ENCODE data around the gene SCGB1A1. TPM values are rescaled to one million over a fixed set of nuclear protein-coding genes. Genes with fewer than 3 reads are reported as not detected.

The SCGB1A1 gene
- total and polyA plus RNA-seq, 2 donors, result 1.5 to 27.2 TPM

DNA sequence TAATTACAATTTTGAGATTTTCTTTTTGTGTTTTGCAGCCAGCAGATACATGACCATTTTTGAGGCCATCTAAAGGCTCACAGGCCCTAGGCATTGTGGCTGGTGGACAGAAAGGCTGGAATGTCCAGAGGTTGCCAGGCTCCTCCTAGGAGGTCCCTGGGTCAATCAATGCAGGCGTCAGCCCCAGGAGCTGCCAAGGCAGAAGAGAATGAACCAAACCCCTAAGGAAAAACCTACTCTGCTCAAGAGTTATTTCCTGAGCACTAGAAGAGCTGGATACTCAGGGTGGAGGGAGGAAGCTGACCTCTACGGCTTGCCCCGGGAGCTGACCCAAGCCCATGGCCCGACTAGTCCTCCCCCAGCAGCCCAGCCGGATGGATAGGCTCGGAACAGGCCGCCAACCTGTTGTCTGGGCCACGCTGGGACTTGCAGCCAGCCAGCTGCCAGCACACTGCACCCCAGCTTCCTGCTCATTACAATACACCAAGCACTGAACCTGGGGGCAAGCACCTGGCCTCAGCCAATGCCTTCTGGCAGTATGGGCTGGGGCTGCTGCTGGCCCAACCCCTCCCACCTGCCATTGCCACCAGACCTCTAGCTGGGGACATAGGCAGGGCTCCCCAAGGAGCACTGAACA lies 5.7 kb upstream of the SCGB1A1 start:
- Histone ChIP-seq H3K4me3 (ENCODE audit: low read length in 2 of 2) (no peak overlapping the region), H3K36me3 (ENCODE audit: control insufficient read depth in 2 of 2, insufficient read depth in 2 of 2, low read length in 1 of 2) (no peaks in the 10 kb centered on the region), H3K27me3 (ENCODE audit: control insufficient read depth in 2 of 2, insufficient read depth in 1 of 2, low read length in 1 of 2) (no peaks in the 10 kb centered on the region), H3K27ac (ENCODE audit: low read depth in 1 of 2, low read length in 1 of 2) (no peak overlapping the region), H3K9me3 (ENCODE audit: control insufficient read depth in 2 of 2, insufficient read depth in 1 of 2, low read length in 1 of 2) (no peaks in the 10 kb centered on the region), H3K4me1 (ENCODE audit: control insufficient read depth in 2 of 2, insufficient read depth in 2 of 2, low read length in 2 of 2) (peaks cover 0 to 7% of the 10 kb centered on the region in 2 donors)
- no peak for DNase-seq (ENCODE audit: low read depth in 6 of 9, low spot score in 9 of 9)
- 75% methylated on average over 8 of the region's 8 CpGs for WGBS

GRCh38 chr11:62416596-62416995 lies 2.2 kb upstream of the SCGB1A1 start:
- Histone ChIP-seq H3K27me3 (ENCODE audit: control insufficient read depth in 2 of 2, insufficient read depth in 1 of 2, low read length in 1 of 2) (no peaks in the 10 kb centered on the region), H3K9me3 (ENCODE audit: control insufficient read depth in 2 of 2, insufficient read depth in 1 of 2, low read length in 1 of 2) (no peaks in the 10 kb centered on the region), H3K4me1 (ENCODE audit: control insufficient read depth in 2 of 2, insufficient read depth in 2 of 2, low read length in 2 of 2) (peaks cover 0 to 7% of the 10 kb centered on the region in 2 donors), H3K27ac (ENCODE audit: low read depth in 1 of 2, low read length in 1 of 2) (no peak overlapping the region), H3K36me3 (ENCODE audit: control insufficient read depth in 2 of 2, insufficient read depth in 2 of 2, low read length in 1 of 2) (no peaks in the 10 kb centered on the region), H3K4me3 (ENCODE audit: low read length in 2 of 2) (no peak overlapping the region)
- WGBS, result 96% methylated on average over 12 of the region's 12 CpGs
- DNase-seq (ENCODE audit: low read depth in 6 of 9, low spot score in 9 of 9), result no peak

GRCh38 chr11:62418136-62418535 lies 697 bp upstream of the SCGB1A1 start:
- 96% methylated on average over 5 of the region's 5 CpGs for WGBS
- Histone ChIP-seq H3K27me3 (ENCODE audit: control insufficient read depth in 2 of 2, insufficient read depth in 1 of 2, low read length in 1 of 2) (no peaks in the 10 kb centered on the region), H3K4me1 (ENCODE audit: control insufficient read depth in 2 of 2, insufficient read depth in 2 of 2, low read length in 2 of 2) (peaks cover 0 to 5% of the 10 kb centered on the region in 2 donors), H3K9me3 (ENCODE audit: control insufficient read depth in 2 of 2, insufficient read depth in 1 of 2, low read length in 1 of 2) (no peaks in the 10 kb centered on the region), H3K36me3 (ENCODE audit: control insufficient read depth in 2 of 2, insufficient read depth in 2 of 2, low read length in 1 of 2) (no peaks in the 10 kb centered on the region), H3K4me3 (ENCODE audit: low read length in 2 of 2) (no peak overlapping the region), H3K27ac (ENCODE audit: low read depth in 1 of 2, low read length in 1 of 2) (no peak overlapping the region)
- DNase-seq (ENCODE audit: low read depth in 6 of 9, low spot score in 9 of 9), result no peak

DNA sequence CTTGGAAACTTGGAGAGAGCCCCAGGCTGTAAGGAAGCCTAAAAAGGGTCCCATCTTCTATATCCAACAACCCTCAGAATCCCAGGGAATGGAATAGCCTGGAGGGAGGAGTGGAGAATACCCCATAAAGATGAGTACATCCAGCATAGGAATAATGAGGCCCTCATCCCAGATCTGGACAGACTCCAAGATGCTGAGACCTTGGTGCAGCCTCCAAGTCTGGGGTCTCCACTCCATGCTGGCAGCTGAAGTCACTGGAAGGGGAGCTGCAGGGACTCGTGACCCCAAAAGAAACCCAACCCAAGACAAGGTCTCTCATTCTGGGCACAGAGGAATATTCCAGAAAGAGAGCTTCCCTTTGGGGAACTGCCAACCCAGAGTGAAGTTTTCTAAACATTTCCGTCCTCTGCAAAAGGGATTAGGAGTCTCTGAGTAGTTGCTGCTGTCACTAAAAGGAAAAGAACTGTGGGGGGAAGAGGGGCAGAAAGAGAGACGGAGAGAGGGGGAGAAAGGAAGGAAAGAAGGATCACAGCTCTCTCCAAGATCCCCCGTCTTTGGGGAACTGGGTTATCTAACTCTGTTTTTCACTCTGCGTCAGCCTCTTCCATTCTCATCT lies 589 bp downstream of the SCGB1A1 start:
- WGBS, result 77% methylated on average over 5 of the region's 5 CpGs
- Histone ChIP-seq H3K9me3 (ENCODE audit: control insufficient read depth in 2 of 2, insufficient read depth in 1 of 2, low read length in 1 of 2) (no peaks in the 10 kb centered on the region), H3K4me3 (ENCODE audit: low read length in 2 of 2) (no peak overlapping the region), H3K36me3 (ENCODE audit: control insufficient read depth in 2 of 2, insufficient read depth in 2 of 2, low read length in 1 of 2) (no peaks in the 10 kb centered on the region), H3K4me1 (ENCODE audit: control insufficient read depth in 2 of 2, insufficient read depth in 2 of 2, low read length in 2 of 2) (no peaks in the 10 kb centered on the region), H3K27me3 (ENCODE audit: control insufficient read depth in 2 of 2, insufficient read depth in 1 of 2, low read length in 1 of 2) (peaks cover 0 to 5% of the 10 kb centered on the region in 2 donors), H3K27ac (ENCODE audit: low read depth in 1 of 2, low read length in 1 of 2) (no peak overlapping the region)
- DNase-seq (ENCODE audit: low read depth in 6 of 9, low spot score in 9 of 9), result no peak

- H3K4me1 ChIP-seq (ENCODE audit: control insufficient read depth in 2 of 2, insufficient read depth in 2 of 2, low read length in 2 of 2), result no peaks in the 10 kb centered on the region
- no peak for DNase-seq (ENCODE audit: low read depth in 6 of 9, low spot score in 9 of 9)
- H3K36me3 ChIP-seq (ENCODE audit: control insufficient read depth in 2 of 2, insufficient read depth in 2 of 2, low read length in 1 of 2), result no peaks in the 10 kb centered on the region
- no peak overlapping the region for H3K27ac ChIP-seq (ENCODE audit: low read depth in 1 of 2, low read length in 1 of 2)
- H3K27me3 ChIP-seq (ENCODE audit: control insufficient read depth in 2 of 2, insufficient read depth in 1 of 2, low read length in 1 of 2), result peaks cover 0 to 9% of the 10 kb centered on the region in 2 donors
- WGBS, result 93% methylated on average over 1 of the region's 1 CpG
- H3K4me3 ChIP-seq (ENCODE audit: low read length in 2 of 2), result no peak overlapping the region
- H3K9me3 ChIP-seq (ENCODE audit: control insufficient read depth in 2 of 2, insufficient read depth in 1 of 2, low read length in 1 of 2), result no peaks in the 10 kb centered on the region
These were observed 1.1 kb downstream of the SCGB1A1 start for GRCh38 chr11:62419943-62420342.

- no peaks in the 10 kb centered on the region for H3K36me3 ChIP-seq (ENCODE audit: control insufficient read depth in 2 of 2, insufficient read depth in 2 of 2, low read length in 1 of 2)
- no peak overlapping the region for H3K4me3 ChIP-seq (ENCODE audit: low read length in 2 of 2)
- H3K27ac ChIP-seq (ENCODE audit: low read depth in 1 of 2, low read length in 1 of 2), result no peak overlapping the region
- H3K27me3 ChIP-seq (ENCODE audit: control insufficient read depth in 2 of 2, insufficient read depth in 1 of 2, low read length in 1 of 2), result peaks cover 0 to 9% of the 10 kb centered on the region in 2 donors
- no peak for DNase-seq (ENCODE audit: low read depth in 6 of 9, low spot score in 9 of 9)
- no peaks in the 10 kb centered on the region for H3K4me1 ChIP-seq (ENCODE audit: control insufficient read depth in 2 of 2, insufficient read depth in 2 of 2, low read length in 2 of 2)
- over 99% methylated on average over 3 of the region's 3 CpGs for WGBS
- no peaks in the 10 kb centered on the region for H3K9me3 ChIP-seq (ENCODE audit: control insufficient read depth in 2 of 2, insufficient read depth in 1 of 2, low read length in 1 of 2)
These were observed 2.0 kb downstream of the SCGB1A1 start for GRCh38 chr11:62420882-62421281.

- no peak overlapping the region for H3K27ac ChIP-seq (ENCODE audit: low read depth in 1 of 2, low read length in 1 of 2)
- peaks cover 0 to 9% of the 10 kb centered on the region in 2 donors for H3K27me3 ChIP-seq (ENCODE audit: control insufficient read depth in 2 of 2, insufficient read depth in 1 of 2, low read length in 1 of 2)
- H3K4me1 ChIP-seq (ENCODE audit: control insufficient read depth in 2 of 2, insufficient read depth in 2 of 2, low read length in 2 of 2), result peaks cover 0 to 5% of the 10 kb centered on the region in 2 donors
- H3K9me3 ChIP-seq (ENCODE audit: control insufficient read depth in 2 of 2, insufficient read depth in 1 of 2, low read length in 1 of 2), result no peaks in the 10 kb centered on the region
- WGBS, result 95% methylated on average over 7 of the region's 7 CpGs
- no peaks in the 10 kb centered on the region for H3K36me3 ChIP-seq (ENCODE audit: control insufficient read depth in 2 of 2, insufficient read depth in 2 of 2, low read length in 1 of 2)
- no peak overlapping the region for H3K4me3 ChIP-seq (ENCODE audit: low read length in 2 of 2)
- no peak for DNase-seq (ENCODE audit: low read depth in 6 of 9, low spot score in 9 of 9)
These were observed 3.2 kb downstream of the SCGB1A1 start for GRCh38 chr11:62421996-62422395.

DNA sequence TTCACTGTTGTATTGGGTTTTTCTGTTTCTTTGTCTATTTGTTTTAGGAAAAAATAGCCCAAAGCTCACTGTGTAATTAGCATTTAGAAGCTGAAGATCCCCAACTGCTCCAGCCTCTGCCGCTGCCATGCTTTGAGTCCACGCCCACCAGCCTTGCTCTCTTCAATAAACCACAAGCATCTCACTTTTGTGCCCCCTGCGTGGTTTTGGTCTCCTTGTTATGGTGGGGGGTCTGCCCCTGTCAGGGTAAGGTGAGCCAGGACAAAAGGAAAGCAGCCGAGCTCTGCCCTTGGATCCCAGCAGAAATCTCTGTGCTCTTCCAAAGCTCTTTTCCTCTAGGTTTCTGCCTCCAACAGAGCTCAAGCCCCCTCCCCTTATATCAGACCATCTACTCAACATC lies 4.2 kb downstream of the SCGB1A1 start:
- DNase-seq (ENCODE audit: low read depth in 6 of 9, low spot score in 9 of 9), result no peak
- H3K36me3 ChIP-seq (ENCODE audit: control insufficient read depth in 2 of 2, insufficient read depth in 2 of 2, low read length in 1 of 2), result no peaks in the 10 kb centered on the region
- no peak overlapping the region for H3K27ac ChIP-seq (ENCODE audit: low read depth in 1 of 2, low read length in 1 of 2)
- peaks cover 0 to 8% of the 10 kb centered on the region in 2 donors for H3K4me1 ChIP-seq (ENCODE audit: control insufficient read depth in 2 of 2, insufficient read depth in 2 of 2, low read length in 2 of 2)
- WGBS, result 74% methylated on average over 4 of the region's 4 CpGs
- no peak overlapping the region for H3K4me3 ChIP-seq (ENCODE audit: low read length in 2 of 2)
- H3K9me3 ChIP-seq (ENCODE audit: control insufficient read depth in 2 of 2, insufficient read depth in 1 of 2, low read length in 1 of 2), result no peaks in the 10 kb centered on the region
- H3K27me3 ChIP-seq (ENCODE audit: control insufficient read depth in 2 of 2, insufficient read depth in 1 of 2, low read length in 1 of 2), result peaks cover 0 to 9% of the 10 kb centered on the region in 2 donors

DNA sequence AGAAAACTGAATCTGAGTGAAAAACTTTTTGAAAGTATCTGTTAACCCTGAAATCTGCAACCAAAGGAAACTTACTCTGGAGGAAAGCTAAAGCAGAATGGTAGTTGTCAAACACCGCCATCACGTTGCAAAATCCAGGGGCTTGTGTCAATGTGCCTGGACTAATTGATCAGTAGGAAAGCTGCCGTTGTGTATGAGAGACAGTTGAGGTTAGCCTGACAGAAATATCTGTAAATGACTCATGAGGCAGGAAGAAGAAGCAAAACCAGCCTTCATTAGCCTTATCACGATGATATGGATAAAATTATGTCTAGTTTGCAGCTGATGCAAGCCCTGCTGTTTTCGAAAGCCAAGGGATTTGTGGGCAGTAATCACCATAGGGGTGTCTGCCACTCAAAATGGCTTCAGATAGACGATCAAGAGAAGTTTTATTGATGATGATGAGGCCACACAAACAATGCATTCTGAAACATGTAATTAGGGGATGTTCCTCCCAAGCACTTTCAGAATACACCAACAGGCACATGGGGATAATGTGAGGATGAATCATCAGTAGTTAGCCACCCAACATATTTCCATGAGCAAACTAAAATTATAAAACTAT lies 8.9 kb downstream of the SCGB1A1 start:
- Histone ChIP-seq H3K9me3 (ENCODE audit: control insufficient read depth in 2 of 2, insufficient read depth in 1 of 2, low read length in 1 of 2) (no peaks in the 10 kb centered on the region), H3K27me3 (ENCODE audit: control insufficient read depth in 2 of 2, insufficient read depth in 1 of 2, low read length in 1 of 2) (peaks cover 0 to 9% of the 10 kb centered on the region in 2 donors), H3K4me1 (ENCODE audit: control insufficient read depth in 2 of 2, insufficient read depth in 2 of 2, low read length in 2 of 2) (peaks cover 0 to 11% of the 10 kb centered on the region in 2 donors), H3K36me3 (ENCODE audit: control insufficient read depth in 2 of 2, insufficient read depth in 2 of 2, low read length in 1 of 2) (no peaks in the 10 kb centered on the region), H3K27ac (ENCODE audit: low read depth in 1 of 2, low read length in 1 of 2) (no peak overlapping the region), H3K4me3 (ENCODE audit: low read length in 2 of 2) (no peak overlapping the region)
- DNase-seq (ENCODE audit: low read depth in 6 of 9, low spot score in 9 of 9), result no peak
- 81% methylated on average over 6 of the region's 6 CpGs for WGBS
